Measurements from ENCODE around the gene FUOM. TPM values are rescaled to one million over a fixed set of nuclear protein-coding genes. Genes with fewer than 3 reads are reported as not detected.

Gene FUOM
- total RNA-seq (2012; rRNA removed), result 25.6 and 42.4 TPM in 2 replicates

- no peaks in the 10 kb centered on the region for H3K9me3 ChIP-seq (replicated peaks; ENCODE audit: low read length)
- H3K36me3 ChIP-seq (ENCODE audit: insufficient read depth, low read length), result peaks cover 7% of the 10 kb centered on the region
- H3K4me1 ChIP-seq (ENCODE audit: control insufficient read depth, insufficient read depth, low read length), result peaks cover 17% of the 10 kb centered on the region
- H3K27me3 ChIP-seq (ENCODE audit: control insufficient read depth, insufficient read depth, low read length), result no peaks in the 10 kb centered on the region
- H3K4me3 ChIP-seq (ENCODE audit: low read length), result peak within 1 kb of the TSS; percentile 80
- peak within 1 kb of the TSS; percentile 87 for H3K9ac ChIP-seq (ENCODE audit: low read depth, low read length)
- H3K4me2 ChIP-seq (ENCODE audit: low read length), result peak within 1 kb of the TSS; percentile 91
Measured at GRCh38 chr10:133357285-133358161, at the start of gene FUOM. TSS of gene FUOM (minus strand) at chr10:133358019. CDS start at chr10:133358007, 12 bp downstream.

- Histone ChIP-seq H3K4me3 (ENCODE audit: low read length) (no peak overlapping the region), H3K36me3 (ENCODE audit: insufficient read depth, low read length) (peaks cover 58% of the 10 kb centered on the region), H3K4me2 (ENCODE audit: low read length) (peak overlapping the region; percentile 22), H3K4me1 (ENCODE audit: control insufficient read depth, insufficient read depth, low read length) (peaks cover 9% of the 10 kb centered on the region), H3K9me3 (replicated peaks; ENCODE audit: low read length) (no peaks in the 10 kb centered on the region), H3K9ac (ENCODE audit: low read depth, low read length) (no peak overlapping the region), H3K27me3 (ENCODE audit: control insufficient read depth, insufficient read depth, low read length) (no peaks in the 10 kb centered on the region)
Measured at GRCh38 chr10:133405844-133406527, 48.2 kb upstream of the FUOM start.

GRCh38 chr10:133405272-133405671, 47.5 kb upstream of the FUOM start:
- H3K9me3 ChIP-seq (replicated peaks; ENCODE audit: low read length), result no peaks in the 10 kb centered on the region
- peaks cover 9% of the 10 kb centered on the region for H3K4me1 ChIP-seq (ENCODE audit: control insufficient read depth, insufficient read depth, low read length)
- H3K9ac ChIP-seq (ENCODE audit: low read depth, low read length), result no peak overlapping the region
- H3K4me3 ChIP-seq (ENCODE audit: low read length), result no peak overlapping the region
- peaks cover 58% of the 10 kb centered on the region for H3K36me3 ChIP-seq (ENCODE audit: insufficient read depth, low read length)
- H3K4me2 ChIP-seq (ENCODE audit: low read length), result peak overlapping the region; percentile 22
- H3K27me3 ChIP-seq (ENCODE audit: control insufficient read depth, insufficient read depth, low read length), result no peaks in the 10 kb centered on the region

GRCh38 chr10:133403784-133404183, 46.0 kb upstream of the FUOM start:
- Histone ChIP-seq H3K4me1 (ENCODE audit: control insufficient read depth, insufficient read depth, low read length) (peaks cover 9% of the 10 kb centered on the region), H3K4me2 (ENCODE audit: low read length) (no peak overlapping the region), H3K4me3 (ENCODE audit: low read length) (no peak overlapping the region), H3K9ac (ENCODE audit: low read depth, low read length) (no peak overlapping the region), H3K9me3 (replicated peaks; ENCODE audit: low read length) (no peaks in the 10 kb centered on the region), H3K27me3 (ENCODE audit: control insufficient read depth, insufficient read depth, low read length) (no peaks in the 10 kb centered on the region), H3K36me3 (ENCODE audit: insufficient read depth, low read length) (peaks cover 61% of the 10 kb centered on the region)

- no peaks in the 10 kb centered on the region for H3K27me3 ChIP-seq (ENCODE audit: control insufficient read depth, insufficient read depth, low read length)
- no peak overlapping the region for H3K4me2 ChIP-seq (ENCODE audit: low read length)
- H3K4me3 ChIP-seq (ENCODE audit: low read length), result no peak overlapping the region
- no peaks in the 10 kb centered on the region for H3K9me3 ChIP-seq (replicated peaks; ENCODE audit: low read length)
- no peak overlapping the region for H3K9ac ChIP-seq (ENCODE audit: low read depth, low read length)
- H3K36me3 ChIP-seq (ENCODE audit: insufficient read depth, low read length), result peaks cover 61% of the 10 kb centered on the region
- H3K4me1 ChIP-seq (ENCODE audit: control insufficient read depth, insufficient read depth, low read length), result peaks cover 9% of the 10 kb centered on the region
Measured at GRCh38 chr10:133403359-133403758, 45.5 kb upstream of the FUOM start.

- peaks cover 9% of the 10 kb centered on the region for H3K4me1 ChIP-seq (ENCODE audit: control insufficient read depth, insufficient read depth, low read length)
- no peaks in the 10 kb centered on the region for H3K9me3 ChIP-seq (replicated peaks; ENCODE audit: low read length)
- H3K27me3 ChIP-seq (ENCODE audit: control insufficient read depth, insufficient read depth, low read length), result no peaks in the 10 kb centered on the region
- peaks cover 62% of the 10 kb centered on the region for H3K36me3 ChIP-seq (ENCODE audit: insufficient read depth, low read length)
- no peak overlapping the region for H3K4me3 ChIP-seq (ENCODE audit: low read length)
- no peak overlapping the region for H3K9ac ChIP-seq (ENCODE audit: low read depth, low read length)
- H3K4me2 ChIP-seq (ENCODE audit: low read length), result no peak overlapping the region
Measured at GRCh38 chr10:133401981-133402725, 44.3 kb upstream of the FUOM start.

- Histone ChIP-seq H3K9me3 (replicated peaks; ENCODE audit: low read length) (no peaks in the 10 kb centered on the region), H3K9ac (ENCODE audit: low read depth, low read length) (no peak overlapping the region), H3K4me2 (ENCODE audit: low read length) (no peak overlapping the region), H3K36me3 (ENCODE audit: insufficient read depth, low read length) (peaks cover 60% of the 10 kb centered on the region), H3K27me3 (ENCODE audit: control insufficient read depth, insufficient read depth, low read length) (no peaks in the 10 kb centered on the region), H3K4me1 (ENCODE audit: control insufficient read depth, insufficient read depth, low read length) (peaks cover 9% of the 10 kb centered on the region), H3K4me3 (ENCODE audit: low read length) (no peak overlapping the region)
Measured at GRCh38 chr10:133401500-133401899, 43.7 kb upstream of the FUOM start.

- Histone ChIP-seq H3K36me3 (ENCODE audit: insufficient read depth, low read length) (peaks cover 60% of the 10 kb centered on the region), H3K9ac (ENCODE audit: low read depth, low read length) (no peak overlapping the region), H3K4me2 (ENCODE audit: low read length) (no peak overlapping the region), H3K4me3 (ENCODE audit: low read length) (no peak overlapping the region), H3K27me3 (ENCODE audit: control insufficient read depth, insufficient read depth, low read length) (no peaks in the 10 kb centered on the region), H3K4me1 (ENCODE audit: control insufficient read depth, insufficient read depth, low read length) (peaks cover 9% of the 10 kb centered on the region), H3K9me3 (replicated peaks; ENCODE audit: low read length) (no peaks in the 10 kb centered on the region)
Measured at GRCh38 chr10:133400624-133401424, 43.0 kb upstream of the FUOM start.

GRCh38 chr10:133399123-133399601, 41.3 kb upstream of the FUOM start:
- Histone ChIP-seq H3K9me3 (replicated peaks; ENCODE audit: low read length) (no peaks in the 10 kb centered on the region), H3K4me3 (ENCODE audit: low read length) (no peak overlapping the region), H3K9ac (ENCODE audit: low read depth, low read length) (no peak overlapping the region), H3K36me3 (ENCODE audit: insufficient read depth, low read length) (peaks cover 54% of the 10 kb centered on the region), H3K4me1 (ENCODE audit: control insufficient read depth, insufficient read depth, low read length) (peaks cover 8% of the 10 kb centered on the region), H3K27me3 (ENCODE audit: control insufficient read depth, insufficient read depth, low read length) (no peaks in the 10 kb centered on the region), H3K4me2 (ENCODE audit: low read length) (no peak overlapping the region)

GRCh38 chr10:133397938-133398337, 40.1 kb upstream of the FUOM start:
- no peaks in the 10 kb centered on the region for H3K9me3 ChIP-seq (replicated peaks; ENCODE audit: low read length)
- peaks cover 10% of the 10 kb centered on the region for H3K4me1 ChIP-seq (ENCODE audit: control insufficient read depth, insufficient read depth, low read length)
- no peak overlapping the region for H3K9ac ChIP-seq (ENCODE audit: low read depth, low read length)
- no peak overlapping the region for H3K4me3 ChIP-seq (ENCODE audit: low read length)
- peaks cover 47% of the 10 kb centered on the region for H3K36me3 ChIP-seq (ENCODE audit: insufficient read depth, low read length)
- no peaks in the 10 kb centered on the region for H3K27me3 ChIP-seq (ENCODE audit: control insufficient read depth, insufficient read depth, low read length)
- no peak overlapping the region for H3K4me2 ChIP-seq (ENCODE audit: low read length)

Data from skeletal muscle satellite cell (primary cell).